Sigmoid colon (tissue), 7 donors: ENCODE data around the gene PTX4. TPM values are rescaled to one million over a fixed set of nuclear protein-coding genes. Genes with fewer than 3 reads are reported as not detected.

Experiments
- DNase-seq: peaks from one replicate; pipeline ENCODE4 v3.0.0-alpha.2; 2019
- H3K27ac ChIP-seq, 4 donors: fragments of 200-600 bp; sonication (generic); one replicate each; pipeline ENCODE4 v1.5.1; 2016 to 2019; ENCODE audit warnings: mild to moderate bottlenecking in 1 of 4
- H3K27me3 ChIP-seq, 3 donors: fragments of 200-600 bp; sonication (generic); one replicate each; pipeline ENCODE4 v1.5.1; 2019; ENCODE audit warnings: mild to moderate bottlenecking in 1 of 3
- H3K36me3 ChIP-seq, 4 donors: fragments of 200-600 bp; sonication (generic); one replicate each; pipeline ENCODE4 v1.5.1; 2016 to 2019
- H3K4me1 ChIP-seq, 4 donors: fragments of 200-600 bp; sonication (generic); one replicate each; pipeline ENCODE4 v1.5.1; 2017 to 2019
- H3K4me3 ChIP-seq, 4 donors: fragments of 200-600 bp; sonication (generic); one replicate each; pipeline ENCODE4 v1.5.1; 2017 to 2019; ENCODE audit warnings: mild to moderate bottlenecking in 2 of 4, moderate library complexity in 1 of 4
- H3K9me3 ChIP-seq, 4 donors: fragments of 200-600 bp in 3 of 4; sonication (generic) in 3 of 4; one replicate each; pipeline versions ENCODE4 v1.5.1 to v1.6.1; 2013 to 2019
- CTCF ChIP-seq, 4 experiments: fragments of 450-650 bp in 3 of 4; fragments of 200-600 bp in 1 of 4; IDR thresholded peaks; one replicate each; pipeline ENCODE4 v1.5.1; 2016 to 2019; ENCODE audit warnings: antibody characterized with exemption in 4 of 4, mild to moderate bottlenecking in 3 of 4, moderate library complexity in 2 of 4
- EP300 ChIP-seq, 4 donors: sonication (generic); formaldehyde crosslinking; IDR thresholded peaks; one replicate each; pipeline ENCODE4 v1.6.1; 2017; ENCODE audit warnings: antibody characterized with exemption in 4 of 4
- POLR2A ChIP-seq, 2 donors: fragments of 450-650 bp; IDR thresholded peaks; one replicate each; pipeline ENCODE4 v1.6.1; 2016; ENCODE audit warnings: antibody characterized with exemption in 2 of 2, mild to moderate bottlenecking in 2 of 2, moderate library complexity in 2 of 2
- POLR2AphosphoS5 ChIP-seq, 4 donors: sonication (generic); formaldehyde crosslinking; IDR thresholded peaks; one replicate each; pipeline ENCODE4 v1.6.1; 2017; ENCODE audit warnings: antibody characterized with exemption in 4 of 4
- WGBS, 2 donors: extraction: QIAGEN DNeasy Blood & Tissue Kit; methylation state at CpG; one replicate each; pipeline ENCODE4 v1.1.7; 2013; 5-methylcytosine and 5-hydroxymethylcytosine counted together
- intact Hi-C: fragments of 100-400 bp; cut with DNase I; formaldehyde crosslinking; loops from one replicate; pipeline ENCODE4 v1.15.1; 2023
- polyA plus RNA-seq, 3 donors: library from polyadenylated mRNA; stranded (reverse); fragments of 200-250 nt; gene quantifications; one replicate each; pipeline ENCODE4 v1.2.3, GENCODE V29; 2013
- total RNA-seq, 4 donors: library from RNA; depleted of rRNA; stranded (reverse); fragments of >200 nt; gene quantifications; one replicate each; pipeline ENCODE4 v1.1.0, GENCODE V29; 2016
- donor health status: healthy with polysubstance abuse.
- donor health status: Bipolar disorder and iron deficiency.
- donor health status: healthy.

PTX4 gene
- total and polyA plus RNA-seq, 7 donors, result not detected

GRCh38 chr16:1437606-1438005 lies 51.1 kb downstream of the PTX4 start:
- Histone ChIP-seq H3K9me3 (no peaks in the 10 kb centered on the region), H3K27me3 (no peaks in the 10 kb centered on the region), H3K4me1 (no peaks in the 10 kb centered on the region), H3K27ac (no peak overlapping the region), H3K36me3 (no peaks in the 10 kb centered on the region), H3K4me3 (no peak overlapping the region)
- 88 to 91% methylated on average over 22 of the region's 22 CpGs for WGBS, 2 donors
- intact Hi-C loops, result no loop called here
- no peak for DNase-seq
- TF ChIP-seq POLR2AphosphoS5 (IDR thresholded peaks at IDR 0.05) (no peak), CTCF (IDR thresholded peaks at IDR 0.05) (no peak), EP300 (IDR thresholded peaks at IDR 0.05) (no peak), POLR2A (IDR thresholded peaks at IDR 0.05) (no peak)

GRCh38 chr16:1436731-1437355 lies 51.9 kb downstream of the PTX4 start:
- Histone ChIP-seq H3K36me3 (no peaks in the 10 kb centered on the region), H3K4me3 (no peak overlapping the region), H3K9me3 (no peaks in the 10 kb centered on the region), H3K4me1 (no peaks in the 10 kb centered on the region), H3K27me3 (no peaks in the 10 kb centered on the region), H3K27ac (no peak overlapping the region)
- WGBS, 2 donors, result 92 to 94% methylated on average over 47 of the region's 47 CpGs
- intact Hi-C loops, result no loop called here
- no peak for TF ChIP-seq POLR2AphosphoS5 (IDR thresholded peaks at IDR 0.05)
- no peak for TF ChIP-seq CTCF (IDR thresholded peaks at IDR 0.05)
- no peak for TF ChIP-seq EP300 (IDR thresholded peaks at IDR 0.05)
- TF ChIP-seq POLR2A (IDR thresholded peaks at IDR 0.05), result no peak
- no peak for DNase-seq

- TF ChIP-seq EP300 (IDR thresholded peaks at IDR 0.05) (no peak), POLR2A (IDR thresholded peaks at IDR 0.05) (no peak), POLR2AphosphoS5 (IDR thresholded peaks at IDR 0.05) (no peak), CTCF (IDR thresholded peaks at IDR 0.05) (no peak)
- Histone ChIP-seq H3K4me1 (no peaks in the 10 kb centered on the region), H3K9me3 (no peaks in the 10 kb centered on the region), H3K27me3 (no peaks in the 10 kb centered on the region), H3K27ac (no peak overlapping the region), H3K4me3 (no peak overlapping the region), H3K36me3 (no peaks in the 10 kb centered on the region)
- intact Hi-C loops, result no loop called here
- no peak for DNase-seq
- 87 to 89% methylated on average over 32 of the region's 32 CpGs for WGBS, 2 donors
These were observed 52.6 kb downstream of the PTX4 start for GRCh38 chr16:1435921-1436697.

Other genes starting within 250 kb of the PTX4 start
- gene TPSAB1, start 248.2 kb downstream of the PTX4 start, total RNA-seq, result 100 to 1,000 TPM in 1 of 4 donors, 10 to 100 TPM in 3; 10.2 to 118 (median 17.3) TPM
- gene TPSAB1, start 248.2 kb downstream of the PTX4 start, polyA plus RNA-seq, result 10 to 100 TPM in 1 of 3 donors, 1 to 10 TPM in 2; 5.1 to 25.2 (median 8.9) TPM
- gene TPSD1, start 232.9 kb downstream of the PTX4 start, total RNA-seq, result 1 to 10 TPM in 1 of 4 donors, not detected in 3; 5.3 TPM
- 1 to 10 TPM in 1 of 3 donors, under 1 TPM in 1, not detected in 1; 0.71 to 1.2 TPM for gene TPSD1, start 232.9 kb downstream of the PTX4 start, polyA plus RNA-seq
- gene UBE2I, start 179.3 kb downstream of the PTX4 start, total RNA-seq, result 10 to 100 TPM; 44.0 to 95.3 (median 61.5) TPM
- gene UBE2I, start 179.3 kb downstream of the PTX4 start, polyA plus RNA-seq, result 10 to 100 TPM; 38.4 to 85.1 (median 45.3) TPM
- 1 to 10 TPM in 3 of 4 donors, not detected in 1; 1.1 to 1.8 (median 1.6) TPM for gene BAIAP3, start 155.3 kb downstream of the PTX4 start, total RNA-seq
- 1 to 10 TPM in 2 of 3 donors, under 1 TPM in 1; 0.60 to 5.5 (median 1.8) TPM for gene BAIAP3, start 155.3 kb downstream of the PTX4 start, polyA plus RNA-seq
- gene TSR3, start 137.1 kb downstream of the PTX4 start, total RNA-seq, result 100 to 1,000 TPM in 2 of 4 donors, 10 to 100 TPM in 2; 83.4 to 107 (median 98.3) TPM
- gene TSR3, start 137.1 kb downstream of the PTX4 start, polyA plus RNA-seq, result 10 to 100 TPM; 59.0 to 69.1 (median 66.9) TPM
- gene GNPTG, start 137.0 kb downstream of the PTX4 start, total RNA-seq, result 10 to 100 TPM; 42.1 to 60.1 (median 43.7) TPM
- 10 to 100 TPM; 28.0 to 46.0 (median 30.6) TPM for gene GNPTG, start 137.0 kb downstream of the PTX4 start, polyA plus RNA-seq
- 10 to 100 TPM; 19.6 to 29.1 (median 20.7) TPM for gene UNKL, start 74.2 kb downstream of the PTX4 start, total RNA-seq
- gene UNKL, start 74.2 kb downstream of the PTX4 start, polyA plus RNA-seq, result 10 to 100 TPM in 2 of 3 donors, 1 to 10 TPM in 1; 2.1 to 13.0 (median 10.8) TPM
- gene UQCC4, start 68.2 kb downstream of the PTX4 start, total RNA-seq, result 10 to 100 TPM in 3 of 4 donors, 1 to 10 TPM in 1; 8.3 to 17.4 (median 15.6) TPM
- 10 to 100 TPM; 25.8 to 32.6 (median 27.0) TPM for gene UQCC4, start 68.2 kb downstream of the PTX4 start, polyA plus RNA-seq
- not detected for gene PERCC1, start 57.9 kb downstream of the PTX4 start, total RNA-seq
- gene PERCC1, start 57.9 kb downstream of the PTX4 start, polyA plus RNA-seq, result under 1 TPM in 1 of 3 donors, not detected in 2; 0.07 TPM
- gene CCDC154, start 44.4 kb downstream of the PTX4 start, total RNA-seq, result under 1 TPM in 1 of 4 donors, not detected in 3; 0.55 TPM
- 1 to 10 TPM in 1 of 3 donors, not detected in 2; 1.4 TPM for gene CCDC154, start 44.4 kb downstream of the PTX4 start, polyA plus RNA-seq
- 10 to 100 TPM; 31.0 to 78.7 (median 42.2) TPM for gene CLCN7, start 13.9 kb downstream of the PTX4 start, total RNA-seq
- 10 to 100 TPM in 1 of 3 donors, 1 to 10 TPM in 2; 4.2 to 55.4 (median 5.5) TPM for gene CLCN7, start 13.9 kb downstream of the PTX4 start, polyA plus RNA-seq
- gene TELO2, start 4.4 kb upstream of the PTX4 start, total RNA-seq, result 10 to 100 TPM; 12.5 to 31.3 (median 18.1) TPM
- gene TELO2, start 4.4 kb upstream of the PTX4 start, polyA plus RNA-seq, result 10 to 100 TPM; 10.4 to 60.3 (median 12.0) TPM
- 10 to 100 TPM; 38.0 to 46.0 (median 42.3) TPM for gene TMEM204, start 44.7 kb upstream of the PTX4 start, total RNA-seq
- gene TMEM204, start 44.7 kb upstream of the PTX4 start, polyA plus RNA-seq, result 10 to 100 TPM in 2 of 3 donors, 1 to 10 TPM in 1; 2.5 to 16.2 (median 15.7) TPM
- gene IFT140, start 123.1 kb upstream of the PTX4 start, total RNA-seq, result 10 to 100 TPM in 3 of 4 donors, 1 to 10 TPM in 1; 9.2 to 36.8 (median 16.8) TPM
- 10 to 100 TPM in 1 of 3 donors, 1 to 10 TPM in 2; 3.7 to 10.2 (median 4.8) TPM for gene IFT140, start 123.1 kb upstream of the PTX4 start, polyA plus RNA-seq
- 10 to 100 TPM in 1 of 4 donors, 1 to 10 TPM in 3; 6.4 to 24.6 (median 8.0) TPM for gene CRAMP1, start 123.4 kb upstream of the PTX4 start, total RNA-seq
- 10 to 100 TPM in 1 of 3 donors, 1 to 10 TPM in 2; 2.4 to 13.5 (median 2.5) TPM for gene CRAMP1, start 123.4 kb upstream of the PTX4 start, polyA plus RNA-seq
- gene JPT2, start 189.3 kb upstream of the PTX4 start, total RNA-seq, result 10 to 100 TPM; 12.4 to 18.1 (median 17.3) TPM
- gene JPT2, start 189.3 kb upstream of the PTX4 start, polyA plus RNA-seq, result 10 to 100 TPM; 25.2 to 53.7 (median 33.8) TPM
- 10 to 100 TPM; 22.1 to 80.9 (median 30.8) TPM for gene MAPK8IP3, start 217.3 kb upstream of the PTX4 start, total RNA-seq
- gene MAPK8IP3, start 217.3 kb upstream of the PTX4 start, polyA plus RNA-seq, result 10 to 100 TPM in 1 of 3 donors, 1 to 10 TPM in 2; 3.6 to 79.1 (median 5.5) TPM